ENCODE results near the gene TUSC1.

GRCh38 chr9:25648116-25648515 is 30.1 kb downstream of the TUSC1 start:
- TF ChIP-seq POLR2AphosphoS5 (IDR thresholded peaks at IDR 0.05) = no peak
- no peak for TF ChIP-seq CTCF (IDR thresholded peaks at IDR 0.05)

Measured in esophagus muscularis mucosa (tissue), 3 donors.